Left ventricle myocardium superior (tissue), 1 donor: ENCODE measurements around the gene MTUS2. TPM values are rescaled to one million over a fixed set of nuclear protein-coding genes. Genes with fewer than 3 reads are reported as not detected.

ENCODE experiments used
- ATAC-seq: fragments of 200-7000 bp; cut with Tn5 transposase; one replicate; pipeline ENCODE4 v1.9.1; 2020; ENCODE audit warnings: mild to moderate bottlenecking, moderate library complexity
- DNase-seq: peaks from one replicate; pipeline ENCODE4 v3.0.0-alpha.2; 2020
- intact Hi-C: fragments of 100-400 bp; cut with micrococcal nuclease; formaldehyde crosslinking; loops from one replicate; pipeline ENCODE4 v1.11.0; 2022
- total RNA-seq: library from RNA; stranded (reverse); fragmentation: NEBNext Ultra II Directional; extraction: Animal tissue kit (Norgen Biotek cat#: 25700); gene quantifications from one replicate; pipeline ENCODE4 v1.2.1, GENCODE V29; 2021
- donor health status: DM: no; HTN: yes; CAD: no; lungs with severe emphysema.

MTUS2 gene
- total RNA-seq, 1 donor from 2014 or later = 126 TPM

- DNase-seq = no peak
- intact Hi-C loops = no loop called here
- ATAC-seq = peak; percentile 14
Measured at GRCh38 chr13:28850226-28850625, 30.1 kb downstream of the MTUS2 start.

GRCh38 chr13:28851422-28851821, 31.3 kb downstream of the MTUS2 start:
- intact Hi-C loops = no loop called here
- no peak for ATAC-seq
- DNase-seq = no peak

GRCh38 chr13:28854657-28855056, 34.5 kb downstream of the MTUS2 start:
- intact Hi-C loops = no loop called here
- ATAC-seq = no peak
- no peak for DNase-seq

- ATAC-seq = no peak
- DNase-seq = no peak
- intact Hi-C loops = no loop called here
Measured at GRCh38 chr13:28856287-28856686, 36.1 kb downstream of the MTUS2 start.

GRCh38 chr13:28859069-28859468, 38.9 kb downstream of the MTUS2 start:
- intact Hi-C loops = no loop called here
- ATAC-seq = no peak

GRCh38 chr13:28859717-28860116, 39.6 kb downstream of the MTUS2 start:
- ATAC-seq (no peak), DNase-seq (no peak)
- intact Hi-C loops = no loop called here

More at GRCh38 chr13:28859069-28859468, 38.9 kb downstream of the MTUS2 start:
- no peak for DNase-seq

- ATAC-seq = no peak
- intact Hi-C loops = no loop called here
Measured at GRCh38 chr13:28864544-28864943, 44.4 kb downstream of the MTUS2 start.

GRCh38 chr13:28865149-28865744, 45.1 kb downstream of the MTUS2 start:
- ATAC-seq = no peak
- intact Hi-C loops = no loop called here
- DNase-seq = no peak

More at GRCh38 chr13:28864544-28864943, 44.4 kb downstream of the MTUS2 start:
- no peak for DNase-seq

- intact Hi-C loops = no loop called here
- ATAC-seq (peak; percentile 26), DNase-seq (no peak)
Measured at GRCh38 chr13:28865951-28866350, 45.8 kb downstream of the MTUS2 start.

- ATAC-seq (peak; percentile 80), DNase-seq (no peak)
- intact Hi-C loops = no loop called here
Measured at GRCh38 chr13:28866932-28867331, 46.8 kb downstream of the MTUS2 start.

- ATAC-seq (peak; percentile 93), DNase-seq (no peak)
- intact Hi-C loops = no loop called here
Measured at GRCh38 chr13:28867564-28867963, 47.4 kb downstream of the MTUS2 start.

GRCh38 chr13:28872427-28873176, 52.5 kb downstream of the MTUS2 start:
- DNase-seq (no peak), ATAC-seq (no peak)
- intact Hi-C loops = no loop called here

- DNase-seq = no peak
- intact Hi-C loops = no loop called here
- no peak for ATAC-seq
Measured at GRCh38 chr13:28875846-28876615, 55.9 kb downstream of the MTUS2 start.

- no peak for ATAC-seq
- DNase-seq = no peak
- intact Hi-C loops = no loop called here
Measured at GRCh38 chr13:28877408-28877807, 57.3 kb downstream of the MTUS2 start.

- no peak for DNase-seq
- ATAC-seq = no peak
- intact Hi-C loops = no loop called here
Measured at GRCh38 chr13:28885181-28885580, 65.0 kb downstream of the MTUS2 start.

- intact Hi-C loops = no loop called here
- DNase-seq = no peak
- no peak for ATAC-seq
Measured at GRCh38 chr13:28889086-28889732, 69.1 kb downstream of the MTUS2 start.

GRCh38 chr13:28890712-28891111, 70.6 kb downstream of the MTUS2 start:
- intact Hi-C loops = no loop called here
- no peak for ATAC-seq

GRCh38 chr13:28918030-28918429, 97.9 kb downstream of the MTUS2 start:
- ATAC-seq (no peak), DNase-seq (no peak)
- intact Hi-C loops = no loop called here

More at GRCh38 chr13:28890712-28891111, 70.6 kb downstream of the MTUS2 start:
- DNase-seq = no peak

GRCh38 chr13:28922341-28922740, 102.2 kb downstream of the MTUS2 start:
- ATAC-seq = no peak
- DNase-seq = no peak
- intact Hi-C loops = no loop called here

- intact Hi-C loops = no loop called here
- no peak for ATAC-seq
Measured at GRCh38 chr13:28935104-28935503, 115.0 kb downstream of the MTUS2 start.

More at GRCh38 chr13:28935104-28935503, 115.0 kb downstream of the MTUS2 start:
- DNase-seq = no peak
